ENCODE data around the gene PJA2.

- TF ChIP-seq POLR2A (IDR thresholded peaks at IDR 0.05) (no peak), EP300 (IDR thresholded peaks at IDR 0.05) (no peak)
- TF ChIP-seq, protein P1, sequence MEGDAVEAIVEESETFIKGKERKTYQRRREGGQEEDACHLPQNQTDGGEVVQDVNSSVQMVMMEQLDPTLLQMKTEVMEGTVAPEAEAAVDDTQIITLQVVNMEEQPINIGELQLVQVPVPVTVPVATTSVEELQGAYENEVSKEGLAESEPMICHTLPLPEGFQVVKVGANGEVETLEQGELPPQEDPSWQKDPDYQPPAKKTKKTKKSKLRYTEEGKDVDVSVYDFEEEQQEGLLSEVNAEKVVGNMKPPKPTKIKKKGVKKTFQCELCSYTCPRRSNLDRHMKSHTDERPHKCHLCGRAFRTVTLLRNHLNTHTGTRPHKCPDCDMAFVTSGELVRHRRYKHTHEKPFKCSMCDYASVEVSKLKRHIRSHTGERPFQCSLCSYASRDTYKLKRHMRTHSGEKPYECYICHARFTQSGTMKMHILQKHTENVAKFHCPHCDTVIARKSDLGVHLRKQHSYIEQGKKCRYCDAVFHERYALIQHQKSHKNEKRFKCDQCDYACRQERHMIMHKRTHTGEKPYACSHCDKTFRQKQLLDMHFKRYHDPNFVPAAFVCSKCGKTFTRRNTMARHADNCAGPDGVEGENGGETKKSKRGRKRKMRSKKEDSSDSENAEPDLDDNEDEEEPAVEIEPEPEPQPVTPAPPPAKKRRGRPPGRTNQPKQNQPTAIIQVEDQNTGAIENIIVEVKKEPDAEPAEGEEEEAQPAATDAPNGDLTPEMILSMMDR (IDR thresholded peaks at IDR 0.05): no peak
Observed at GRCh38 chr5:109328626-109329025, 81.1 kb downstream of the PJA2 start.

Measured in suprapubic skin (tissue), 3 donors.